HTR-8/SVneo (cell line): ENCODE measurements around the gene SOX8.

ENCODE experiments used
- DNase-seq: peaks from one replicate; pipeline ENCODE4 v3.0.0; 2011; ENCODE audit warnings: low spot score, mixed read lengths; ENCODE audit not compliant: insufficient read length
- FAIRE-seq: peaks from 2 replicates; lab custom pipeline; 2011; peaks lifted over from hg19 to GRCh38; lab: Jason Lieb, UNC

The SOX8 gene

DNA sequence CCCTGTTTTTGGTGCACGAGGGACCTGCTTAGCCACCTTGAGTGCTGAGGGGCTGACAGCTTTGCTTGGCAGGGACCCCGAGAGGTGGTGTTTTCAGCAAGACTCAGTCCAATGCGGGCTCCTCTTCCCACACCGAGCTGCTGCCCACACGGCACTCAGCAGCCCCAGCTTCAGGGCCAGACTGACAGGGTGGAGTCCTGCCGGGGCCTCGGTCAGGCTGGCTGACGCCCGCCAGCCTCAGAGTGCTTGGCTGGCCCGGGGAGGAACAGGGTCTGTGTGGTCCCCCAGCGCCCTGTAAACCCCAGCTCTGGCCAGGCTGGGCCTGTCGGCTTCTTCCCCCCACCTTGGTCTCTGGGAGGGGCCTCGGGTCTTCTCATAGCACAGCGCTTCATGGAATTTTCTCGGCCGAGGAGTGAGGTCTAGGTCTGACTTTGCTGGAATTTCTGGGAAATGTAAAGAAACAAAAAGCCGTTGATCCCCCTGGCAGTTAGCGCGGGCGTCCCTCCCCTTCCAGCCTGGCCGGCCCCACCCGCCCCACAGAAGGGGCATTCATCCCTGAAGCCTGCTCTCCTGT lies 2.6 kb downstream of the SOX8 start:
- no peak for DNase-seq
- no peak for FAIRE-seq

DNA sequence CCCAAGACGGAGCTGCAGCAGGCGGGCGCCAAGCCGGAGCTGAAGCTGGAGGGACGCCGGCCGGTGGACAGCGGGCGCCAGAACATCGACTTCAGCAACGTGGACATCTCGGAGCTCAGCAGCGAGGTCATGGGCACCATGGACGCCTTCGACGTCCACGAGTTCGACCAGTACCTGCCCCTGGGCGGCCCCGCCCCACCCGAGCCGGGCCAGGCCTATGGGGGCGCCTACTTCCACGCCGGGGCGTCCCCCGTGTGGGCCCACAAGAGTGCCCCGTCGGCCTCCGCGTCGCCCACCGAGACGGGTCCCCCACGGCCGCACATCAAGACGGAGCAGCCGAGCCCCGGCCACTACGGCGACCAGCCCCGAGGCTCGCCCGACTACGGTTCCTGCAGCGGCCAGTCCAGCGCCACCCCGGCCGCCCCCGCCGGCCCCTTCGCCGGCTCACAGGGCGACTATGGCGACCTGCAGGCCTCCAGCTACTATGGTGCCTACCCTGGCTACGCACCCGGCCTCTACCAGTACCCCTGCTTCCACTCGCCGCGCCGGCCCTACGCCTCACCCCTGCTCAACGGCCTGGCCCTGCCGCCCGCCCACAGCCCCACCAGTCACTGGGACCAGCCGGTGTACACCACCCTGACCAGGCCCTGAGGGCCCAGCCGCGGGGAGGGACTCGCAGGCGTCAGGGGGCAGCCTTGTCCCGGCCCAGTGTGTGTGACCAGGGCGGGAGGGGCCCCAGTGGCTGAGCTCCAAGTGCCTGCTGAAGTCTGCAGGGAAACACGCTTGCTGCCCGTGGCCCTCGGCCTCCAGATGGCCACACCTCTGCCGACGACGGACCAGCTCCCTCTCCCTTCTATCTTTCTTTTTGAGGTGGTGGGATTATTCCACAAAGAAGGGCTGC lies 3.4 kb downstream of the SOX8 start:
- no peak for DNase-seq
- no peak for FAIRE-seq

DNA sequence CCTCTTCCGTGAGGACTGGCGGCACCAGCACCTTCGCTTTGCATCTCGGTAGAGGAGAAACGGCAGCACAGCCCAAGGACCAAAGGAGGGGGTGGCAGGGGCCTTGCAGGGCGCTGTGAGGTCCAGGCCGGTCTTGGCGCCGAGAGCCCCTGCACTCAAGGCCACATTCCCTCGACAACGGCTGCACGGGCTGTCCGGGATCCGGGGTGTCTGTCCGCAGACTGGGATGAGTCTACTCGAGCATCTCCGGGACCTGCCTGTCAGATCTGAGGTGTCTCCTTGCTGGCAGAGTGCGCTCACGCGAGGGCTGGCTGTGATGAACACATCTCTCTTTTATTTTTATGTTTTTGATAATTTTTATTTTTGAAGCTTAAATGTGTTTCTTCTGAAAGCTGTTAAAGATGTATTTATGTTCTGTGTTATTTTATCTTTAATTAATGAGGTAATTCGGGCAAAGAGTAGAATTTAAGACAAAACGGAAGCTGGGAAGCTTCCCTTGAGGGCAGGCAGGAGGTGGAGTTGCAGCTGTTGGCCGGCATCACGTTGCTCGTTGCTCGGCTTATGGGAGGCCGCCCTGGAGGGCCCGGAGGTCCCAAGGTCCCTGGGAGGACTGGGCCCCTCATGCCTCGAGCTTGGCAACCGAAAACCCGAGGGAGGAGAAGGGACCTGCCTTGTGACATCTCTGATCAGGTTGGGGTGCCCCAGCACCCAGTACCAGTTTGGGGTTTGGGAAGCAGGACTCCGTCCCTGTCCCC lies 4.3 kb downstream of the SOX8 start:
- DNase-seq (no peak), FAIRE-seq (no peak)

DNA sequence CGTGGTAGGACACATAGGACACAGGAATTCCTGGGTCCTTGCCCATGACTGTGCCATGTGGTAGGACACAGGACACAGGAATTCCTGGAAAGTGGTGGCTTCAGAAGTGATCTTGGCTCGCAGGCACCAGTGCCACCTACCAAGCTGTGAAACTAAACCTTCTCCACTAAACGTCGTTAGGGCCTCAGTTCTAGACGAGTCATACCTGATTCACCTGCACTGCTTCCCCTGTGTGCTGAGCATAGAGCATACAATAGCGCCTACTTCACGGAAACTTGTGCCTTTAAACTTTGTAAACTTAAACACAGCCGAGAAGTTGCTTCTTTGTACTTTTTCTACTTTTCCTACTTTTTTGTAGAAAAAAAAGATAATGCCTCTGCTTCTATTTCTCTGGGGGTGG lies 4.8 kb downstream of the SOX8 start:
- DNase-seq (no peak), FAIRE-seq (no peak)

DNA sequence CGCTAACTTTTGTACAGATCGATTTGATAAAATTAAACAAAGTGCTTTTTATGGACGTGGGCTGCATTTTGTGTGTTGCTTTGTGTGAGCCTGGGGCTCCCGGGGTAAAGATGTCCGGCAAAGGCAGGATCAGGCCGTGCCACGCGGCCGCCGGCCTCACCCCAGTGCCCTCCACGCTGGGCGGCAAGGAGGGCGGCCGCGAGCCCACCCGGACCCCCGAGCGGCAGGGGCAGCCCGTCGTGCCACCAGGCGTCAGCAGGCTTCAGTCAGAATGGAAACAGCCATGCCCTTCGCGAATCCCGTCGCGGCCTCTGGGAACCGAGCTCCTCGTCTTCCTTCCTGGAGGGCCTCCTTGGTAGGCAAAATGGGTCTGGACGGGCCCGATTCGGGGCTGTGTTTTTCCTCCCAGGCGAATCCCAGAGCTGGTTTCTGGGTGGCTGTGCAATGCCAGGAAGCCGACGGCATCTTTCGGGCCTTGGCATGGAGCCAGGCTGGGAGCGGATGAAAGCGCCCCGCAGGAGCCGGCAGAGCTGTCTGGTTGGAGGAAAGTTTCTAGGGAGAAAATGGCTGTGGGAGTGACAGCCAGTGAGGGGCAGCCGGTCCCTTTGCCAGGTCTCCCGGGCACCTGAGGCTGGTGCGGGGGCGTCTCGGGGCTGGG lies 5.5 kb downstream of the SOX8 start:
- FAIRE-seq (no peak), DNase-seq (no peak)

DNA sequence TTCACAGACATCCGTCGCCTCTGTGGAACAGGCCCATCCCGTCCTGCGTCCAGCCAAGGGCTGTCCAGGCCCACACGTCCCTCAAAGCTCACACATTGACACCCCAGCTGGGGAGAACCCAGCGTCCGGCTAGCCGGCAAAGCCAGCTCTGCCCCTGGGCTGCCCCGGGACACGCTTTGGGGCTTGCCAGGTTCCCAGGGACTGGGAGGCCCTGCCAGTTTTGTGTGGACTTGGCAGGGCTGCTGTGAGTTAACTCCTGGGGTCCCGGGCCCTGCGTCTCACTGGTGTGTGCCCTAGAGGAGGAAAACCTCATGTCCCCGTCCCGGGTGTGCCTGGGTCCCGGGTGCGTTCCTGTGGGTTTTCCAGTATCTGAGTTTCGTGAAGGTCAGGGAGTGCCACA lies 6.3 kb downstream of the SOX8 start:
- DNase-seq (no peak), FAIRE-seq (no peak)

DNA sequence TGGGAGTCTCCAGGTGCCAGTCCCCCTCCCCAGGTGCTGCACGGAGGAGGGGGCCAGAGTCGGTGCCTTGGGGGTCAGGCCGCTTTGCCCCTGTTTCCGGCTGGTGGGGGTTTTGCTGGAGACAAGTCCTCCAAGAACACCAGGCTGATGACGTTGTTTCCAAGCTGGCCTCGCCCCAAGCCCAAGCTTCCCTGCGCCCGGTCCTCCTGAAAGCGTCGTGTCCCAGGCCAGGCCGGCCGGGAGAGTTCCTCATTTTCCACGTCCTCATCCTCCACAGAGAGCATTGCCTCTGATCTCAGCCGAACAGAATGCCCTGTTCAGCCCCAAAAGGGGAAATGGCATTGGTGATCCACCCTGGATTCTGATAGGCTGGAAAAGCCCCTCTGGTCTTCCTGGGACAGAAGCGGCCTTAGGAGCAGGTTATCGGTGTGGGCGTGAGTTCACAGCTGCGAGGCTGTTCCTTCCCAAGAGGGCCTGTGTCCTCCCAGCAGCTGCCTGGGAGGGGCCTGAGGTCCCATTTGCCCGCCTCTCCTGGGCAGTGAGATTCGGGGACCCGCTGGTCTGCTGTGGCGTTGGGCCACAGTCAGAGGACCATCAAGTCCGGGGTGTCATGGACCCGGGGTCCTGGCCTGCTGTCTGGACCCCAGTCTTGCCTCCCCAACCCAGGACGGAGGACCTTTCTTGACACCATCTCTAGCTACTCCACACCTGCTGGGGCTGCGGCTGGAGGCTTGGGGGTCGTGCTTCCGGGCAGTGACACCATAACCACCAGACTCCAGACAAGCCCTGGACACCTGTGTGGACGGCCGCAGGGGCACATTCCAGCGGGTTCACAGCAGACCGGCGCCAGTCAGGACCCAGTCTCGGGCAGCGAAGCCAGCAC lies 7.1 kb downstream of the SOX8 start:
- FAIRE-seq, result no peak

DNA sequence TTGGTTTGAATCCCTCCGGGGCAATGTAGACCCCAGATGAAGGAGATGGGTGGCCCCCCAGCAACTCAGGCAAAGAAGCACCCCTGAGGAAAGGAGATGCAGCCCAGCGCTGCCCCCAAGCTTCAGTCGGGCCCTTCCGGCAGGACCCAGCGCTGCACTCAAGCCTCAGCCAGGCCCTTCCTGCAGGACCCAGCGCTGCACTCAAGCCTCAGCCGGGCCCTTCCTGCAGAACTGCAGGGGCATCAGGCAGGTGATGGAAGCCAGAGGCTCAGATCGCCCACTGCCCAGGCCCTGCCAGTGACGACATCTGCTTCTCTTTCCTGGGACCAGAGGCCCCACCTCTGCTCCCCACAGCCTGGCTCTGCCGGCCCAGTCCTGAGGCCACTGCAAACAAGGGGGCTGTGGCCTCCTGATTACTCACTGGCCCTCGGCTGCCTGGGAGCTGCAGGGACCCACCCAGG lies 7.8 kb downstream of the SOX8 start:
- DNase-seq (no peak), FAIRE-seq (no peak)

More for the DNA sequence above, 7.1 kb downstream of the SOX8 start:
- no peak for DNase-seq

DNA sequence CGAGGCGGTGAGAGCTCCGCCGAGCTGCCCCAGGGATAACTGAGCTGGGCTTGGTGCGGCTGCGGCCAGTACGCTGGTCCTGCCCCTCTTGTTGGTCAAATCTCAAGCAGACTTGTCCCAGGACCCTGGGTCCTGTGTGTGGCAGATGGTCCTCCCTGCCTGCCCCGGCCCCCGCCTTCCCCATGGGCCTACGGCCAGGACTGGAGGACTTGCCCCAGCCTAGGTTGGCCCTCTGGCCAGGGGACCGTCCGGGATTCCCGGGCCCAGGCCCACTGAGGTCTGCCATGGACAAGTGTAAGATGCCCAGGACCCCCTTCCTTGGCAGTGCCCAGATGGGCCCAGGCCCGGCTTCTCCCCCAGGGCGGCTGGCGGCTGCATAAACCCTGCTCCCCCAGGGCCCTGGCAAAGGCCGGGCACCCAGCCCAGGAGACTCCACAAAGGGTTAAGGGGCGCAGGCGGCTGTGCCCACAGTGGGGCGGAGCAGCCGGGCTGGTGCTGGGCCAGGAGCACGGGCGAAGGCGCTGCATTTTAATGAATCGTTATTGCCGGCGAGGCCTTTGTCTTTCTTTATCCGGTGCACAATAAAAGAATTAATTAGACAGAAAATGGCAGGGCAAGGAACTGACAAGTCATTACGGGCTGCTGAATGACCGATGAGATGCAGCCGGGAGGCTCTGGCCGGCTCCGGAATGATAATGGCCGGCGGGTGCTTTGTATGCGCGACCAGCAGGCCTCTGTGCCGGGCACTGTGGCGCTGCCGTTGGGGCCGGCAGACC lies 9.1 kb downstream of the SOX8 start:
- DNase-seq, result no peak
- no peak for FAIRE-seq

DNA sequence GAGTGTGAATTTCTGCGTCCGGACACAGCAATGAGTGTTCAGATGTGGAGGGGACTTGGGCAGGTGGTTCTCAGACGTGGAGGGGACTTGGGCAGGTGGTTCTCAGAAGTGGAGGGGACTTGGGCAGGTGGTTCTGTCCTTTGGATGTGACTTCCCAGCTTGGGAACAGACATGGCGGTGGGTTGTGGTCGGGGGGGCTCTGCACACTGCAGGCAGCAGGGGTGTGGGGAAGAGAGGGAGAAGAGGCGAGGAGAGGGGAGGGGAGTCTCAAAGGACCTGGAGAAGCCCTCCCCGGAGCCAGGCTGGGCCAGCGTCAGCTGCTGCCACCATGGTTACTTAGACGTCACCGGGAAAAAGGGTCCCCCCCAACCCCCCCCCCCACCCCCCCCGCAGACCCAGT lies 9.8 kb downstream of the SOX8 start:
- no peak for FAIRE-seq

DNA sequence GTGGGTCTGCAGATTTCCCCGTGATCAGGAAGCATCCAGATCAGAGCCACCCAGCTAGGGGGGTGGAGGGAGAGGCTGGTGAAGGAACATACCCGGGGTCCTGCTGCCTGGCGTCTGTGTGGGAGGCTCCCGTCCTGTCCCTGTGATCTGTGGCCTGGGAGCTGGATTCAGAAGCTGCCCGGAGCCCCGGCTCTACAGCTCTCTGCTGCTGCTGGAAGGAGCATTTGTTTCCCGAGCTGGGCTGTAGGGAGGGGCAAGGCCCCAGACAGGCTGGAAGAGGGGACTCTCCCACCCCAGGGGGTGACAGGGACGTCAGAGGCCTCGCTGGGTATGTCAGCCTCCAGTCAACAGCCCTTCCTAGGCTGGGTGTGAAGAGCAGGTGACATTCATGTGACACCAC lies 10.2 kb downstream of the SOX8 start:
- no peak for FAIRE-seq
- DNase-seq, result no peak

More for the DNA sequence above, 9.8 kb downstream of the SOX8 start:
- DNase-seq, result no peak

DNA sequence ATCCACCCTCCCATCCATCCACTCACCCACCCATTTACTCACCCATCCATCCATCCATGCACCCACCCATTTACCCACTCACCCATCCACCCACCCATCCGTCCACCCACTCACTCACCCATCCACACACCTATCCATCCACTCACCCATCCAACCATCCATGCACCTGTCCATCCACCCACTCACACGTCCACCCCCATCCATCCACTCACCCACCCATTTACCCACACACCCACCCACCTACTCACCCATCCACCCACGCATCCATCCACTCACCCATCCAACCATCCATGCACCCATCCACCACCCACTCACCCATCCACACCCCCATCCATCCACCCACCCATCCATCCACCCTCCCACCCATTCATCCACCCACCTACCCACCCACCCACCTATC lies 12.2 kb downstream of the SOX8 start:
- FAIRE-seq, result peak; percentile 4
- no peak for DNase-seq

DNA sequence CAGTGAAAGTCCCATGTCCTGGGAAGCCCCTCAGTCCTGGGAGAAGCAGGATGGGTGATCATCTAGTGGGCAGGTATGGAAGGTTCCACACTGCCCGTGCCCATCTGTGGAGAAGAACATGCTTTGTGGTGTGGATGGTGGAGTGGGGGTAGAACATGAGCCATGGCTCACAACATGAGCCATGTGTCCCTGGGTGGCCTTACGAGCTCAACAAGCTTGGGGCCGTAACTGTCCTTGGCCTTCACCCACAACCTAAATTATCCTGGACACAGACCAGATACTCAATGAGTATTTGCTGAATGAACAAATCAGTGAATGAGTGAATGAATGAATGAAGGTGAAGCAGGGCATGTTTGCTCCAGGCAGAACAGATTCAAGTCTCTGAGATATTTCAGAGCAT lies 13.5 kb downstream of the SOX8 start:
- DNase-seq (no peak), FAIRE-seq (no peak)

DNA sequence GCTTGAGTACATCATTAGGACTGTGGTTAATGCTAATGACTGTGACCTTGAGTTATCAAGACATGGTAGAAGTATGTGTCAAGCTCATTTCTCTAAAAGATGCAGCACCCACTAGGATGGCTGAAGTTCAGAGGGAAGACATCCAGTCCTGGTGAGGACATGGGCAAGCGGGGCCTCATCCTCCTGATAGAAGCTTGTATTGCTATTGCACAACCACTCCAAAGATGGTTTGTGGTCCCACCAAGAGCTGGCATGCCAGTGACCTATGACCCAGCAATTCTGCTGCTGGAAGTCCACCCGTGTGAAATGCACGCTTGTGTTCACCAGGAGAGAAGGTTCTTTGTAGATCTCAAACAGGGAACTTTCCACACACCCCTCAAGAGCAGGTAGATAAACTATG lies 14.2 kb downstream of the SOX8 start:
- DNase-seq (no peak), FAIRE-seq (peak; percentile 28)

DNA sequence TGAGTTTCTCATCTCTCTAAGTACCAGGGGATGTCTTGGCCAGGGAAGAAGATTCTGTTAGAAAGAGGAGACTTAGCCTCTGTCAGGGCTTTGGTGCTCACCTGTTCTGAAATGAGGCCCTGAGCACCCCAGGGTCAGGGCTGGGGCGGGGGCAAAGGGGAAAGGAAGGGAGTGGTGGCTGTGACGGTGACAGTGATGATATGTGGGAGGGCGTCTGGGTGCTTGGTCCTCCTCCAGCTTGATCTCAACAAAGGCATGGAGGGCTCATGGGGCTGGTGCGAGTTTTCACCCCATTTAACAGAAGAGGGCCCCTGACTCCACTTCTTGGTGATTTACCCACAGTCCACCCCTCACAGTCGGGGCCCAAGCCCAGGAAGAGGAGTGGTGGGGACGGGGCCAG lies 15.1 kb downstream of the SOX8 start:
- no peak for DNase-seq
- no peak for FAIRE-seq

DNA sequence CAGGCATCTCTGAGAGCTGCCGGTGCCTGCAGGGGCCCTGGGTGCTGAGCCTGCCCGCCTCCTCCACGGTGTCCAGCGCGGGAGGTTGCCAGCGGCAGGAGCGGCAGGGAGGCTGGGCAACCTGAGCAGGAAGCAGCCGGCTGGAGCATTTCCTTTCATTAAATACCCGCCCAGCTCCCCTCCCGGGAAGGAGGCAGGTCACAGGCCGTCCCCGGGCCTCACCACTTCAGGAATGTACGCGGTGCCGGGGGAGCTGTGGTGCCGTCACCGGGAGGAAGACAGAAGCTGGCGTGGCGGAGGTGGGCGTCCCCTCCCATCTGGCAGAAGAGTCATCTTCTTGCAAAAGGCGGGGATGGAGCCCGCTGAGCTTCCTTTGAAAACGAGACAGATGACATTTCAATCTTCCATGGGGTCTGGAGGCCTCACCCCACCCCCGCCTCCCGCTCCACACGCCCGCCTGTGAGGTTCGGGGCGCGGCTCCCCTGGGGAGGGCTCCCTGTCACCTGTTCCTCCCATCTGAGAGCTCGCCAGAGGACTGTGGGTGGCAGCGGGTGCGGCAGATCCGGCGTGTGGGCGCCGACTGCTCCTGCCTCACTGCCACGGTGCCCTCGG lies 16.0 kb downstream of the SOX8 start:
- DNase-seq (peak; percentile 60), FAIRE-seq (peak; percentile 57)

DNA sequence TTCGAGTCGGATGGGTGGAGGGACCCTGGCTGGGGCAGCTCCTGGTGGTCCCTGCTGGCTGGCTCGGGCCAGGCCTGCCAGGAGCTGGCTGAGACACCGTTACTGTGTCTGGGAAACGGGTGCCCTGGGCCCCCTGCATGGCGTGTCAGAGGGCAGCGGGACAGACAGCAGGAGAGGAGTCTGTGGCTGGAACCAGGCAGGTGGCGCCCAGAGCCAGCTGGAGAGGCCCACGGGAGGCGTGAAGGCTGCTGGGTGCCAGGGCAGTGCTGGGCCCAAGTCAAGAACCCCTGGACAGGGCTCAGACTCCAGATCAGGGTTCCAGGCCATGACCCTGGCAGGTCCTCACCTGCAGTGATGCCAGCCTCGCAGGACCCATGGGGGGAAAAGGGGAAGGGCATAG lies 16.6 kb downstream of the SOX8 start:
- no peak for FAIRE-seq
- no peak for DNase-seq

DNA sequence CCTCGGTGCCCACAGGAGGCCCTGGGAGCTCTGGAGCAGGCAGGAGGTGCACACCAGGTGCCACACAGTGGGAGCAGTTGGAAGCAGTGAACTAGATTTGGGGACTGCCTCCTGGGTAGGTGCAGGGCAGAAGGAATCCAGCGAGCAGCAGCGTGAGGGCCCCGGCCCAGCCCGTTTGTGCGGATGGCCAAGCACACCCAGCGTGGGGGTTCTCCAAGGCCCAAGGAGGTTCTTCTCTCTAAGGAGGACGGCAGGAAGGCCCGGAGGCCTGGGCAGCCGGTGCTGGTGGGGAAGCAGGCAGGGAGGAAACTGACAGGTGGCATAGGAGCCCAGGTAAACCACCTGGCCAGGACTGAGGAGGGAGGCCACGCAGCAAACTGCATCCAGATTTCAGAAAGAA lies 17.0 kb downstream of the SOX8 start:
- FAIRE-seq (no peak), DNase-seq (no peak)
